CMK (cell line): ENCODE measurements around the gene TMCO6.
A peak's percentile ranks its signal among the peaks of the same experiment; 100 is the strongest.
"Not testable (repeated sequence)": the region's sequence is repeated elsewhere in the genome, so short reads cannot be mapped to it uniquely, and the experiment has no call there.

Experiments used
- DNase-seq: peaks from one replicate; pipeline ENCODE4 v3.0.0-alpha.2; 2010; ENCODE audit warnings: low read depth

Gene TMCO6

DNA sequence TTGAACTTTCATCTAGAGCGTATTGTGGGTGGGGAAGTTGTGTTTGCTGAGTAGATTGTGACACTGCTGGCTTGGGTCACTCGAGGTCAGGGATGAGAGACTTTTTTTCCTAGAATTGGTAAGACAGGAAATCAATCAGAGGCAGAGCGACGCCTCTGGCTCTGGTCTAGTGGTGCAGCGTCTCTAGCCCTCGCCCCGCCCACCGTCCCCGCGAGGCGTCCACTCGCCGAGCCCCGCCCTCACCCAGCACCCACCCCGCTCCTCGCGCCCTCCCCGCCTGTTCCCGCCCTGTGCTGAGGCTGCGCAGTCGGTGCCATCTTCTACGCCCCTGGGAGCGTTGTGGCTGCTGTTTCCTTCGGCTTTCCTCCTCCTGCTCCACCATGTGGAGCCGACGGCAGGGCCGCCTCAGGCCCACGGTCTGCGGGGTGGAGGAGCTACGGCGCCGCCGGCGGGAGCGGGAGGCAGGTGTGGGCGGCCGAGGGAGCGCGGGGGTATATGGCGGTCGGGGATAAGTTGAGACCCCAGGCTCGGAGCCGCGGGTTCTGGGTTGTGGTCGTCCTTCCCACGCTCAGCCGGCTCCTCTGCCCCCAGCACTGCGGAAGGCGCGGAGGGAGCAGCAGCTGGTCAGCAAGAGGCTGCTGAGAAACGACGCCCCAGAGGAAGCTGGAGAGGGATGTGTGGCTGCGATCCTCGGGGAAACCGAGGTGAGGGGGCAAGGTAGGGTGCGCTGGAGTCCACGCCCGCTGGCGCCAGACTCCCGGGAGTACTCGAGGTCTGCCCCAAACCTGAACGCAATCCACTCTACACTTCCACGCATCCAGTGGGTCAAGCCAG is at the start of gene TMCO6:
Gene TMCO6 (plus strand): TSS at position 304 of the 834 bp plus-strand sequence. CDS start 77 bp downstream, at position 381.
- peak; percentile 86 for DNase-seq

DNA sequence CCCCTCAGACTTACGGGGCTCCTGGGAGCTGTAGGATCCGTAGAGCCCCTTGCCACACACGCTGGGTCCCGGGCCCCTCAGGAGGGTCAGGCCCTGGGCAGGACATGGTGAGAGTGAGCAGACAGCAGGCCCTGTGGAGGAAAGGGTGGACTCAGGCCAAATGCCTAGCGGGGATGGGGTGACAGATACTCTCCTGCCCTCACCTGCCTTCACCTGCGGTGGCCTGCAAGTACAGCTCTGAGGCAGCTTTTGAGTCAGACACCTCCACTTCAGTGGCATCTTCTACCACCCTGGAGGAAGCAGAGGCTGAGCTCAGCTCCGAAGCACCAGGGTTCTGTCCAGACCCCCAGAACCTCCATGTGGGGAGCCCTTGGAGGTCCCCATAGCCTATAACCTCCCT is 48.4 kb upstream of the TMCO6 start:
- no peak for DNase-seq

DNA sequence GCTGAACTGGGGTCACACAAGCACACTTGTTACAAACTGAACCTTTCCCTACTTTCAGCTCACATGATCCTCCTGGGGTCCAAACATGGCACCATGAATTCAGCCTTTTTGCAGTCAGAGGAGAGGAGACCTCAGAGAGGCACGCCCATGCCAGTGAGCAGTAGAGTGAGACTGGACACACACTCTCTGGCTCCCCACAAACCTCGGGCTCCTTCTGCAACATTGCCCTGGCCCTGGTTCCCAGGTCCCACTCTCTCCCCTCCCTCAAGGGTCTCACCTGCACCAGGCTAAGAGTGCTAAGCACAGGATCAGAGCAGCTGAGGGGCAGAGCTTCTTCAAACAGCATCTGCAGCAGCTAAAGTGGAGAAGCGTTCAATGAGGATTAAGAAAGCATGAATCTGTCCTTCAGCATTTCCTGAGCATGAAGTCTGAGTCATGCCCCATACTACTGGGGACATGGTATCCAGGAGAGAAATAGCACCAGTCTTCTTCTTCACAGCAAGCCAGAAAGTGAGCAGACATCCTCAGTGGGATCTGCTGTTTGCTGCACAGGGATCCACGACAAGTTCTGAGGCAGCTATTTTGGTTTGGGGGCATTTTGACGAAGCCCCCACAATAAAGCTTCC is 47.4 kb upstream of the TMCO6 start:
- DNase-seq, result no peak

DNA sequence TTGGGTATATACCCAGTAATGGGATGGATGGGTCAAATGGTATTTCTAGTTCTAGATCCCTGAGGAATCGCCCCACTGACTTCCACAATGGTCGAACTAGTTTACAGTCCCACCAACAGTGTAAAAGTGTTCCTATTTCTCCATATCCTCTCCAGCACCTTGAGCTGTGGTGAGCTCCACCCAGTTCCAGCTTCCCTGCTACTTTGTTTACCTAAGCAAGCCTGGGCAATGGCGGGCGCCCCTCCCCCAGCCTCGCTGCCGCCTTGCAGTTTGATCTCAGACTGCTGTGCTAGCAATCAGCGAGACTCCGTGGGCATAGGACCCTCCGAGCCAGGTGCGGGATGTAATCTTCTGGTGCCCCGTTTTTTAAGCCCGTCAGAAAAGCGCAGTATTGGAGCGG is 46.2 kb upstream of the TMCO6 start:
- not testable (repeated sequence) for DNase-seq

DNA sequence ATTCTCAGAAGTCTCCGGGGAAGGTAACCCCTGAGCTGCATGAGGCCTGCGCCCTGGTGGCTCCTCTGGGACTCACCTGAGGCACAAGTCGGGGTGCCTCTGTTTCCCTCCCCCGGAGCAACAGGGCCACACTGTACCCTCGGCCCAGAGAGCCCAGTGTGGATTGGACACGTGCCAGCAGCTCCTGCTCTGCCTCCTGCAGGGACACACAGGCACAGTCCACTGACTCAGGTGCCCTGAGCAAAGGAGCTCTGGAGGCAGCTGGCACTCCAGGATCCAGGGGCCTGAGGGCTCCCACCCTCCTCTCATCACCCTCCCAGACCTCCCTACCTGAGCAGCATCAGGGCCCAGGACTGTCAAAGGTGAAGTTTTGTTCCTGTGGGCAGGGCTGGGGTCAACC is 45.1 kb upstream of the TMCO6 start:
- DNase-seq, result no peak

- no peak for DNase-seq
These were observed 43.5 kb upstream of the TMCO6 start for GRCh38 chr5:140595538-140596300.

DNA sequence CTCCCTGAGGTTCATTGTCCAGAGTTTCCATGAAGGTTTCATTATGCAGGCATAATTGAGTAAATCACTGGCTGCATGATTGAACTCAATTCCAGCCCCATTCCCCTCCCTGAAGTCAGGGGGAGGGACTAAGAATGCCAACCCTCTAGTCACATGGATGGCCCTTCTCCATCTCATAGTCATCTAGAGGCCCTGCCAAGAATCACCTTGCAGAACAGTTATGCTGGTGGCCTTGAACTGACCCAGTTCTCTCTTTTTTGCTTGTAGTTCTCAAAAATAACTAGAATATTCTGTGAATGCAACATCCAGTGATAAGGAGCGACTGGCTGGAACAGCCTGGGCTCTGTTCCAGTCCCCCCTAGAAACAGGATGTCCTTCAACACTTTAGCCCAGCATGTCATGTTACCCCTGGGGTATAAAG is 42.9 kb upstream of the TMCO6 start:
- no peak for DNase-seq

DNA sequence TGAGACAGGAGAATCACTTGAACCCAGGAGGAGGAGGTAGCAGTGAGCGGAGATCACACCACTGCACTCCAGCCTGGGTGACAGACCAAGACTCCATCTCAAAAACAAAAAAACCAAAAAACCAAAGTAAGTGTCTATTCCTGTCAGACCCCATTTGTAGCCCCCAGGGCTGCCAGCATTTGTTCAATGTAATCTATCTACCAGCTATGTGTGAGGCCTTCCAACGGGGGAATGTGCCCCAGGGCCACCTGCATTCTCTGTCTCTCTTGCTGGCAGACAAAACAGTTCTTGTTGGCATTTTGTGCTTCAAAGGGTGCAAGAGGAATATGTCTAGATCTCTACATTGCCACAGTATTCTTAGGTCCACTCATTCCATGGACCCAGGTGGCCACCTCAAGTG is 40.4 kb upstream of the TMCO6 start:
- DNase-seq, result no peak

GRCh38 chr5:140600096-140600495 is 39.2 kb upstream of the TMCO6 start:
- DNase-seq, result no peak

DNA sequence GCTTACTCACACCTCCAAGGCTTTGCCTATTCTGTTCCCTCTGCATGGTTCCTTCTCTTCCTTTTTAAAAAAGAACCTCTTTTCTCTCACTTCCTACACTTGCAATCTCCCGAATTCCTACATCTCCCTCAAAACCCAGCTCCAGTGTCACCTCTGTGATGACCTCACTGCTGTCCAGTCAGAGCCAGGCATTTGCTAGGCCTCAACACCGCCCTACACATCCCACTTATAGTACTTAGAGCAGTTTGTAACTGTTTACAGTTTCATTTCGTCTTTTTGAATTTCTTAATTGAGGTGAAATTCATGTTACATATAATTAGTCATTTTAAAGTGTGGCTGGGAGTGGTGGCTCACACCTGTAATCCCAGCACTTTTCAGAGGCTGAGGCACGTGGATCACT is 37.1 kb upstream of the TMCO6 start:
- no peak for DNase-seq

GRCh38 chr5:140603446-140603698 is 35.9 kb upstream of the TMCO6 start:
- DNase-seq, result not testable (repeated sequence)

- DNase-seq, result no peak
These were observed 35.5 kb upstream of the TMCO6 start for GRCh38 chr5:140603734-140604133.

DNA sequence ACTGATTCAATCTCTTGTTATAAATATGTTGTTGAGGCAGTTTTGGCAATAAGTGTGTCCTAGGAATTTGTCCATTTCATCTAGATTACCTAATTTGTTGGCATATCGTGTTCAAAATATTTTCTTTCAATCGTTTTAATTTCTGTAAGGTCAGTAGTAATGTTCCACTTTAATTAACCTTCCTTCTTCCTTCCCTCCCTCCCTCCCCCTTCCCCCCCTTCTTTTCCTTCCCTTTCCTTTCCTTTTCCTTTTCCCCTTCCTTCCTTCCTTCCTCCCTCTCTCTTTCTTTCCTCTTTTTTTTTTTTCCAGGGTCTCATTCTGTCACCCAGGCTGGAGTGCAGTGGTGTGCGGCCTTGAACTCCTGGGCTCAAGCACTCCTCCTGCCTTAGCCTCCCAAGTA is 33.4 kb upstream of the TMCO6 start:
- no peak for DNase-seq

DNA sequence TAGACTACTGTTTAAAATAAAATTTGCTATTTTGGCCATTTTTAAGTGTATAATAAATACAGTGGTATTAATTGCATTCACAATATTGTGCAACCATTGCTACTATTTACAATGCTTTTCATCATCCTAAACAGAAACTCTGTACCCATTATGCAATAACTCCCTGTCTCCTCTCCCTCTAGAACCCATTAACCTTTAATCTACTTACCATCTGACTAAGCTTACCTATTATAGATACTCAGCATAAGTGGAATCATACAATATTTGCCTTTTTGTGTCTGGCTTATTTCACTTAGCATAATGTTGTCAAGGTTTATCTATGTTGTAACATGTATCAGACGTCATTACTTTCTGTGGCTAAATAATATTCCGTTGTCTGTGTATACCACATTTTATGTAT is 32.2 kb upstream of the TMCO6 start:
- DNase-seq, result no peak

DNA sequence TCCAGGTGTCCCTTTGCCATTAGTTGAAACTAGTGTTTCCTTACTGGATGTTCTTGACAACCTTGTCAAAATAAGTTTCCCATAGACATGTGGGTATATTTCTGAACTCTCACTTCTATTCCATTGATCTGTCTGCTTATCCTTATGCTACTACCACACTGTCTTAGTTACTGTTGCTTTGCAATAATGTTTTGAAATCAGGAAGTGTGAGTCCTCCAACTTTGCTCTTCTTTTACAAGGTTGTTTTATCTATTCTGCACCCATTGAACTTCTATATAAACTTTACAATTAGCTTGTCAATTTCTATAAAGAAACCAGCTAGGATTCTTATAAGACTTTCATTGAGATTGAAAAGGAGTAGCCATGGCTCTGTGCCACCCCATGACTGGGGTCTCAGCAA is 30.5 kb upstream of the TMCO6 start:
- no peak for DNase-seq

DNA sequence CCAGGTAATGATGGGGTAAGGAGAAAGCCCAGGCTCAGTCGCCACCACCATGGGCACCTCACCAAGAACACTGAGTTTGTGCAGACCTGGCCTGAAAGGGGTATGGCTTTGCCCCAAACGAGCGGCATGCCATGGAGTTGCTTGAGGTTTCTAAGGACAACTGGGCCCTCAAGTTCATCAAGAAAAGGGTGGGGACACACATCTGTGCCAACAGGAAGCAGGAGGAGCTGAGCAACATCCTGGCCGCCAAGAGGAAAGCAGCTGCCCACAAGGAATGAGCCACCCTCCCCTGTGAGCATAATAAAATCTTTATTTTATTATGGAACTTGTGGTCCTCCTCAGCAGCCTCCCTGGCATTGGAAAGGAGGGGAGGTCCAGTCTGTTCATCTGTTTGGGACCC is 30.1 kb upstream of the TMCO6 start:
- no peak for DNase-seq

DNA sequence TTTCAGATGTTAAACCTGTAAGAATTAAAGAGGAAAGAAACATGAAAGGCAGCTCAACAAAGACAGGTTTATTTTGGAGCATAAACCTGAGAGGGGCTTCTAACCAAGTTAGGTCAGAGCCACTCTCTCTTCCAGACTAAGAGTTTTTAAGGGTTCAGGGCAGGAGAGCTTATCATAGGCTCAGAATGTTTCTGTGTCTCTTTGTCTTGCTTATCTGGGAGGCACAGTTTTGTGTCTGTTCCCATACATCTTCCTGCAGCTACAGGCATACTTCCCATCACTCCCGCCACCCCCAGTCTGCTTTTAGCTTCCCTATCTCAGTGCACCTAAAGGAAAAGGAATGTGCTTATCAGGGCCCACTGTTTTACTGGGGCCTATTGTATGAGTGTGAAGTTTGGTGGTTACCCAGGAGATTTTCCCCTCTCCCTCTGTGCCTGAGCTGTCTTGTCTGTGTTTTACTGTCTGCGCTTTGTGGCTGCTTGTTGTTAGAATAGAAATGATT is 28.2 kb upstream of the TMCO6 start:
- DNase-seq, result peak; percentile 93

GRCh38 chr5:140622301-140622700 is 16.9 kb upstream of the TMCO6 start:
- DNase-seq, result no peak

- DNase-seq, result not testable (repeated sequence)
These were observed 16.2 kb upstream of the TMCO6 start for GRCh38 chr5:140623061-140623460.

GRCh38 chr5:140624886-140625285 is 14.4 kb upstream of the TMCO6 start:
- DNase-seq, result not testable (repeated sequence)

GRCh38 chr5:140627972-140628371 is 11.3 kb upstream of the TMCO6 start:
- no peak for DNase-seq

- DNase-seq, result no peak
These were observed 10.5 kb upstream of the TMCO6 start for GRCh38 chr5:140628711-140629110.
